K562 (cell line): Measurements from ENCODE around the gene ATP2B1. TPM values are rescaled to one million over a fixed set of nuclear protein-coding genes. Genes with fewer than 3 reads are reported as not detected.

Experiments used
- AFF4 ChIP-seq: sonication (generic); formaldehyde crosslinking; IDR thresholded peaks from 2 replicates; pipeline ENCODE4 v1.8.0; 2023; ENCODE audit warnings: mild to moderate bottlenecking, missing genetic modification reagents
- ARID3B ChIP-seq: fragments of 250-450 bp; sonication (Bioruptor Pico); IDR thresholded peaks from 2 replicates; pipeline ENCODE4 v1.4.0; 2020; ENCODE audit warnings: borderline replicate concordance
- BRD9 ChIP-seq: fragments of 450-650 bp; IDR thresholded peaks from 2 replicates; pipeline ENCODE4 v1.6.1; 2018; ENCODE audit warnings: low read depth; ENCODE audit not compliant: partially characterized antibody
- CREB3L1 ChIP-seq: fragments of 450-650 bp; IDR thresholded peaks from 2 replicates; pipeline ENCODE4 v1.6.1; 2014; ENCODE audit warnings: low read depth, mild to moderate bottlenecking, moderate library complexity, borderline replicate concordance
- GATAD2A ChIP-seq: fragments of 450-650 bp; IDR thresholded peaks from 2 replicates; pipeline ENCODE4 v1.6.1; 2017
- HLTF ChIP-seq: fragments of 450-650 bp; IDR thresholded peaks from 2 replicates; pipeline ENCODE4 v1.6.1; 2016
- MYNN ChIP-seq, 2 experiments: sonication (generic); formaldehyde crosslinking in 1 of 2; IDR thresholded peaks; 2 replicates each; pipeline versions ENCODE4 v1.5.0 to v1.6.1; 2016 to 2020; ENCODE audit warnings: antibody characterized with exemption in 1 of 2, missing genetic modification reagents in 1 of 2
- NFATC3 ChIP-seq: fragments of 450-650 bp; IDR thresholded peaks from 2 replicates; pipeline ENCODE4 v1.6.1; 2017; ENCODE audit warnings: mild to moderate bottlenecking
- NR1H2 ChIP-seq: sonication (generic); formaldehyde crosslinking; IDR thresholded peaks from 2 replicates; pipeline ENCODE4 v1.4.0; 2020; ENCODE audit warnings: mild to moderate bottlenecking, missing genetic modification reagents
- PCBP2 ChIP-seq: fragments of 200-400 bp; formaldehyde crosslinking; IDR thresholded peaks from 2 replicates; pipeline ENCODE4 v1.6.1; 2018; ENCODE audit warnings: low read length, low read depth, mild to moderate bottlenecking, moderate library complexity; ENCODE audit not compliant: poor library complexity, severe bottlenecking
- PRMT5 ChIP-seq: sonication (generic); formaldehyde crosslinking; IDR thresholded peaks from 2 replicates; pipeline ENCODE4 v1.5.0; 2020; ENCODE audit warnings: missing genetic modification reagents
- RBM17 ChIP-seq: fragments of 200-400 bp; formaldehyde crosslinking; IDR thresholded peaks from 2 replicates; pipeline ENCODE4 v1.6.1; 2017; ENCODE audit warnings: low read depth, mild to moderate bottlenecking, low read length, borderline replicate concordance
- SMC3 ChIP-seq: conservative IDR thresholded peaks from 2 replicates; pipeline ENCODE4 v1.6.1; 2011; ENCODE audit warnings: low read depth, low read length, improper control_type of control experiment; ENCODE audit not compliant: insufficient read depth
- SRSF1 ChIP-seq: fragments of 200-400 bp; formaldehyde crosslinking; IDR thresholded peaks from 2 replicates; pipeline ENCODE4 v1.6.1; 2017; ENCODE audit warnings: mild to moderate bottlenecking, low read depth, low read length, moderate library complexity
- TAL1 ChIP-seq: fragments of 450-650 bp; IDR thresholded peaks from 2 replicates; pipeline ENCODE4 v1.6.1; 2016; ENCODE audit warnings: mild to moderate bottlenecking
- TCFL5 ChIP-seq: fragments of 250-450 bp; sonication (Bioruptor Pico); conservative IDR thresholded peaks from 2 replicates; pipeline ENCODE4 v1.6.1; 2021; ENCODE audit warnings: mild to moderate bottlenecking, moderate library complexity, matching md5 sums
- TFAM ChIP-seq: fragments of 250-450 bp; sonication (Bioruptor Pico); conservative IDR thresholded peaks from 2 replicates; pipeline ENCODE4 v1.5.0; 2021; ENCODE audit warnings: mild to moderate bottlenecking, moderate library complexity
- ZFPM2 ChIP-seq: fragments of 250-450 bp; sonication (Bioruptor Pico); IDR thresholded peaks from 2 replicates; pipeline ENCODE4 v1.5.1; 2022; ENCODE audit warnings: mild to moderate bottlenecking
- ZNF175 ChIP-seq: fragments of 200-800 bp; sonication (Bioruptor generic); IDR thresholded peaks from 2 replicates; pipeline ENCODE4 v1.6.1; 2016; ENCODE audit warnings: low read depth, mild to moderate bottlenecking, missing genetic modification characterization, missing compliant biosample characterization
- ZNF699 ChIP-seq: fragments of 250-450 bp; sonication (Bioruptor Pico); IDR thresholded peaks from 2 replicates; pipeline ENCODE4 v1.8.0; 2021; ENCODE audit warnings: mild to moderate bottlenecking, moderate library complexity; ENCODE audit not compliant: insufficient replicate concordance
- ZNF780A ChIP-seq: fragments of 250-450 bp; sonication (Bioruptor Pico); IDR thresholded peaks from 2 replicates; pipeline ENCODE4 v1.5.0; 2021; ENCODE audit warnings: mild to moderate bottlenecking
- ZNF785 ChIP-seq: fragments of 250-450 bp; sonication (Bioruptor Pico); IDR thresholded peaks from 2 replicates; pipeline ENCODE4 v1.4.0; 2020; ENCODE audit warnings: mild to moderate bottlenecking
- polyA plus RNA-seq, 8 experiments: library from polyadenylated mRNA; depleted of rRNA in 4 of 8; stranded (reverse) in 5 of 8; unstranded in 3 of 8; fragments of >200 nt; fragmentation: Nextera tagmentation in 2 of 8; fragmentation: Illumina TruSeq in 1 of 8; extraction: Ambion mirVana in 2 of 8; extraction: Trizol in 1 of 8; gene quantifications; 2 replicates each; pipeline versions ENCODE4 v1.2.1 to v1.2.3, GENCODE V29; 2011 to 2014; ENCODE audit warnings: inconsistent platforms in 1 of 8, missing spikeins in 1 of 8
- total RNA-seq, 7 experiments: library from RNA; depleted of rRNA in 6 of 7; stranded (reverse); fragments of >200 nt in 6 of 7; fragmentation: Illumina TruSeq in 2 of 7; extraction: Trizol in 2 of 7; gene quantifications; 2 replicates each; pipeline versions ENCODE4 v1.2.1 to v1.2.3, GENCODE V29; 2011 to 2021; ENCODE audit warnings: low replicate concordance in 1 of 7

ATP2B1 gene
- total and polyA plus RNA-seq, 9 of the 15 experiments (the other 6 are each of a cell fraction or from before 2014, with no cell fraction given): 8.6 to 39.0 (median 27.8) TPM

- TF ChIP-seq ARID3B (CRISPR knock-in tag) (no peak), ZNF780A (CRISPR knock-in tag) (no peak), ZNF699 (CRISPR knock-in tag) (no peak), SRSF1 (no peak), PCBP2 (no peak), NFATC3 (0 out of 2 replicates have a peak, but pooled peaks have one; percentile 55), PRMT5 (CRISPR knock-in tag) (no peak), TFAM (CRISPR knock-in tag) (no peak), AFF4 (CRISPR knock-in tag) (no peak), RBM17 (no peak), GATAD2A (no peak), TCFL5 (no peak), ZNF785 (CRISPR knock-in tag) (no peak), HLTF (no peak), SMC3 (peak; percentile 84), MYNN (IDR thresholded peaks at IDR 0.05) (peak; percentile 54; the same call in 1 of the 2 replicates), MYNN (CRISPR knock-in tag; IDR thresholded peaks at IDR 0.05) (no peak), ZFPM2 (no peak), TAL1 (no peak), CREB3L1 (0 out of 2 replicates have a peak, but pooled peaks have one; percentile 13), NR1H2 (CRISPR knock-in tag) (no peak), ZNF175 (CRISPR knock-in tag) (no peak), BRD9 (peak; percentile 73)
Observed at GRCh38 chr12:89542912-89543592, 165.6 kb downstream of the ATP2B1 start (continued).
